NCI-H446 treated with DMSO at 0.1 percent for 48 hours (cell line): ENCODE measurements around the gene ARL8A.
A peak's percentile ranks its signal among the peaks of the same experiment; 100 is the strongest.

ENCODE experiments used
- DNase-seq: peaks from one replicate; lab custom pipeline; 2025; lab: John Stamatoyannopoulos, UW

Gene ARL8A

DNA sequence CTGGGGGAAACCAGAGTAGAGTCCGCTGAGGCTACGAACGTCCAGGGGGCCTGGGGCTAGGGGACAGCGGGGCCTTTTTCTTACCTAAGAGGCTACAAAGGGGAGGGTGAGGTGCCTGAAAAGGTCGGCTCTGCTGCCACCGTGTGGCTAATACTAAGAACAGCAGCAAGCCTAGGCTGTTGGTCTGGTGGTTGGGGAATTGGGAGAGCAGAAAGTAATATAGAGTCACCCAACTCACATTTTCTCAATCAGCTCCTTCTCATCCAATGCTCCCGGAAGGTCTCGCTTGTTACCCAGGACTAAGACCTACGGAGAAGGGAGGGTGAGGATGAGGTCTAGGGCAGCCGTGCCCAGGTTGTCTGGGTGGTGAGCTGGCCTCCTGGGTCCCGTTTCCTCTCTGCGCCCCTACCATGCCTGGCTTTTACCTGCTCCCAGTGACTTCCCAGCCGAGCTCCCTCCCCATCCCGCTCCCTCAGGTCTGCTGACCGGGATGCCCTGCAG, 9.3 kb downstream of the ARL8A start:
- peak; percentile 23 for DNase-seq

DNA sequence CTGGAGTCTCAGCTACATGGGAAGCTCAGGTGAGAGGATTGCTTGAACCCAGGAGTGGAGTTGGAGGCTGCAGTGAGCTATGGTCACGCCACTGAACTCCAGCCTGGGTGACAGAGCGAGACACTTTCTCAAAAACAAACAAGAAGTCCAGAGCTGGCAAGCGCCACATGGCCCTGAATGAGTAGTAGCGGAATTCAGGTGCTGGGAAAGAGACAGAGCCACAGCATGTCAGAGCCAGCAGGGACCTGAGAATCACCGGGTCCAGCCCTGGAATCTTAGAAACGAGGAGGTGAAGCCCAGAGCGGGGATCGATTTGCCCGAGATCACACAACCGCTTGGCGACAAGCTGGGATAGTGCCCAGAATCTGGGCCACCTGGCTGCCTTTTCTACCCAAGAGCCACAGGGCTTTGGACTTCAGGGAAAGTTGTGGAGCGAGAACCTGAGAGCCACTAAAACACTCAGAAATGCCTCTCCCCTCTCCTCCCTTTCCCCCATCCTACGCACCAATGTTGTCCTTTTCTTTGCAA, 9.8 kb downstream of the ARL8A start:
- no peak for DNase-seq

DNA sequence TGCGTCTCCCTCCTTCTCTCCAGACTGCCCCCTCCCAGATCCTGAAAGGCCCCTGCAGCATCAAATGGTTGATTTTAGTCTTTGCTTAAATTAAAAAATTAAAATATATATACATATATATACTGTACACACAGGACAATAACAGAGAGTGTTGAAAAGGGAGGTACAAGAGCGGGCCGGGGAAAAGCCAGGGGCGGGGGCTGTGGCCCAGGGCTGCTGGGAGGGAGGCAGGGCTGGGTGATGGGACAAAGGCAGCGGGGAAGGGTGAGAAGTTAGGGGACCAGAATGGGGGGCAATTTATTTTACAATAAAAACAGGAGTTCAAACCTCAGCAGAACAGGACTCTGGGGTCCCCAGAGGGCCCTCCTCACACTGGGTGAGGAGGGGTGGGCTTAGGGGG, 10.5 kb downstream of the ARL8A start:
- no peak for DNase-seq

- no peak for DNase-seq
These were observed 11.0 kb downstream of the ARL8A start for GRCh38 chr1:202133496-202133895.

- DNase-seq, result no peak
These were observed 11.5 kb downstream of the ARL8A start for GRCh38 chr1:202133001-202133400.

- no peak for DNase-seq
These were observed 12.3 kb downstream of the ARL8A start for GRCh38 chr1:202131956-202132821.

DNA sequence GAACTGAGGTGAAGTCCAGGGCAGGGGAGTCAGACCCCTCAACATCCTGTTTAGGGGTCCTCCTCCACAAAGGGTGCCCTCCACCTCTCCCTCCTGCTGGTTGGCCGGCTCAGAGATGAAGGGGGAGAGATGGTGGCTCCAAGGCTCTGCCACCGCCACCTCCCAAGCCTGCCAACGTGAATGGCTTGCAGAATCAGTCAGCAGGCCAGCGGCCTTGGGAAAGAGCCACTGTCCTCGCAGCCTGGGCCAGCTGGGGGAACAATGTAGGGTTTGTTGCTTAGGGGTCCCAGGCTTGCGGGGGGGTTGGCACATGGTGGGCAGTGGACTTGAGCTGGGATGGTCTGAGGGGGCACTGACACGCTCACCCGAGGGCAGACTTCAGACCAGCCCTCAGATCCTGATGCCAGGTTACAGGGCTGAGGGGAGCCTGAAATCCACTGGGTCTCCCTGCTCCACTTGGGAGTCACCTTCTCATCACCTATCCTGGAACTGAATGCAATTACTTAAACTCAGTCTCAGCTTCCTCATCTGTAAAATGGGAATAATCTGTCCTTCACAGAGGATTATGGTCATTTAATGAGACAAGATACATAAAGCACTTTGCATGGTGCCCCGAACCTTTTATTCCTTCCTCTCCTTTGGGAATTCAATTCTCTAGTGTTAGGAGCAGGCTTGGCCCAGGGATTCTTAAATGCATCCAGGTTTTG, 13.6 kb downstream of the ARL8A start:
- DNase-seq, result no peak

DNA sequence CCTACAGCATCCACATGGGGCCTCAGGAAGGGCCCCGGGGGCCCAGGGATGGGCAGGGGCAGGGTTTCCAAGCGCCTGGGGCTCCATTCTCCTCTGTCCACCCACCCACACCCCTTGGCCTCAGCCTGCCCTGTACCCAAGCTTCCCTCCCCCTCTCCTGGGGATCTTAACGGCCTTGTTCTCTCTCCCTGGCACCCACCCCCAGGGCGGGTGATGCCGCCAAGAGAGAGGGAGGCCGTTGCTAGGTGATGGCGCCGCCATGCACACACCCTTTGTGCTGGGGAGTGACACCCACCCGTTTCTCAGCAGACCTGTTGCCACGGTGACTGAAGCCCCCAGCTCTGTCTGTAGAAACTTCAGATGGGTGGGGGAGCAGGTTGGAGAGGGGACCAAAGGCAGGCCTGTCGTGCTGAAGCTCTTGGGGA, 14.2 kb downstream of the ARL8A start:
- no peak for DNase-seq

- no peak for DNase-seq
These were observed 14.9 kb downstream of the ARL8A start for GRCh38 chr1:202129453-202130296.

DNA sequence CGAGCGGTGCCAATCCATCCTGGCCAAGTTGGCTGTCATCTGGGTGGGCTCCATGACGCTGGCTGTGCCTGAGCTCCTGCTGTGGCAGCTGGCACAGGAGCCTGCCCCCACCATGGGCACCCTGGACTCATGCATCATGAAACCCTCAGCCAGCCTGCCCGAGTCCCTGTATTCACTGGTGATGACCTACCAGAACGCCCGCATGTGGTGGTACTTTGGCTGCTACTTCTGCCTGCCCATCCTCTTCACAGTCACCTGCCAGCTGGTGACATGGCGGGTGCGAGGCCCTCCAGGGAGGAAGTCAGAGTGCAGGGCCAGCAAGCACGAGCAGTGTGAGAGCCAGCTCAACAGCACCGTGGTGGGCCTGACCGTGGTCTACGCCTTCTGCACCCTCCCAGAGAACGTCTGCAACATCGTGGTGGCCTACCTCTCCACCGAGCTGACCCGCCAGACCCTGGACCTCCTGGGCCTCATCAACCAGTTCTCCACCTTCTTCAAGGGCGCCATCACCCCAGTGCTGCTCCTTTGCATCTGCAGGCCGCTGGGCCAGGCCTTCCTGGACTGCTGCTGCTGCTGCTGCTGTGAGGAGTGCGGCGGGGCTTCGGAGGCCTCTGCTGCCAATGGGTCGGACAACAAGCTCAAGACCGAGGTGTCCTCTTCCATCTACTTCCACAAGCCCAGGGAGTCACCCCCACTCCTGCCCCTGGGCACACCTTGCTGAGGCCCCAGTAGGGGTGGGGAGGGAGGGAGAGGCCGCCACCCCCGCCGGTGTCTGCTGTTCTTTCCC, 16.5 kb downstream of the ARL8A start:
- no peak for DNase-seq

DNA sequence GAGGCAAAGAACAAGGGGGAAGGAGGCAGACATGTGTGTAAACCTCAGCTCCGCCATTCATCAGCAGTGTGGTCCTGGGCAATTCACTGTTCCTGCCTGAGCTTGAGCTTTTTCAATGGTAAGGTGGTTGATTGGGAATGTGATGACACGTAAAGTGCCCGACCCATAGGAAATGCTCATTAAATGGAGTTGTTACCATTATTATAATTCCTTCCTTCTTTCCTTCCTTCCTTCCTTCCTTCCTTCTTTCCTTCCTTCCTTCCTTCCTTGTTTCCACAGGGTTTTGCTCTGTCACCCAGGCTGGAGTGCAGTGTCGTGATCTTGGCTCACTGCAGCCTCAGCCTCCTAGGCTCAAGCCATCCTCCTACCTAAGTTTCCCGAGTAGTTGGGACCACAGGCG, 17.5 kb downstream of the ARL8A start:
- no peak for DNase-seq

GRCh38 chr1:202126426-202126825, 18.1 kb downstream of the ARL8A start:
- DNase-seq, result no peak

GRCh38 chr1:202125611-202126010, 18.9 kb downstream of the ARL8A start:
- no peak for DNase-seq

DNA sequence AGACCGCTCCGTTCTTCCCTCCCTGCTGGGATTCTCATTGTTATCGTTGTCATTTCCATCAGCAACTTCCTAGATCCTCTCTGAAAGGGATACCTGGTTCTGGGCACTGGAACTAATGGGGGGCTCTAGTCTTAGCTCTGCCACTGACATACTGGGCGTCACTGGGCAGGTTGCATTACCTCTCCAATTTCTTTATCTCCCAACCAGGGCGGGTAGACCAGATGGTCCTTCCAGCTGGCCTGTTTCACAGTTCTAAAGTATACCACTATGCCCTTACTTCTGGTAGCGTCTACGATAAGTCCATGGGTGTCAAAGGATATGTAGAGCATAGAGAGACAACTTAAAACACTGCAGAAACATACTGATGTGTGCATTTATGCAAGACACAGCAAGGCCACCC, 20.4 kb downstream of the ARL8A start:
- no peak for DNase-seq

DNA sequence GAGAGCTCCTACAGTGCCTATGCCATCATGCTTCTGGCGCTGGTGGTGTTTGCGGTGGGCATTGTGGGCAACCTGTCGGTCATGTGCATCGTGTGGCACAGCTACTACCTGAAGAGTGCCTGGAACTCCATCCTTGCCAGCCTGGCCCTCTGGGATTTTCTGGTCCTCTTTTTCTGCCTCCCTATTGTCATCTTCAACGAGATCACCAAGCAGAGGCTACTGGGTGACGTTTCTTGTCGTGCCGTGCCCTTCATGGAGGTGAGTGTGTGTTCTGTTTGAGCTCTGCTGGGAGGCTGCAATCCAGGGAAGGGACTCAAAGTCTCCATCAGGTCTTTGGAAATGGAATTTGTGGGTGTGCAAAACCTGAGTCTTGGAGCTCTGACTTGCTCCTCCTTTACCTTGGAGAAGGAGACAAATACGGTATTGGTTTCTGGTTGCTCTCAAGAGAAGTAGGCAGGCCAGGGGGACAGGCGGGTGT, 21.2 kb downstream of the ARL8A start:
- no peak for DNase-seq

DNA sequence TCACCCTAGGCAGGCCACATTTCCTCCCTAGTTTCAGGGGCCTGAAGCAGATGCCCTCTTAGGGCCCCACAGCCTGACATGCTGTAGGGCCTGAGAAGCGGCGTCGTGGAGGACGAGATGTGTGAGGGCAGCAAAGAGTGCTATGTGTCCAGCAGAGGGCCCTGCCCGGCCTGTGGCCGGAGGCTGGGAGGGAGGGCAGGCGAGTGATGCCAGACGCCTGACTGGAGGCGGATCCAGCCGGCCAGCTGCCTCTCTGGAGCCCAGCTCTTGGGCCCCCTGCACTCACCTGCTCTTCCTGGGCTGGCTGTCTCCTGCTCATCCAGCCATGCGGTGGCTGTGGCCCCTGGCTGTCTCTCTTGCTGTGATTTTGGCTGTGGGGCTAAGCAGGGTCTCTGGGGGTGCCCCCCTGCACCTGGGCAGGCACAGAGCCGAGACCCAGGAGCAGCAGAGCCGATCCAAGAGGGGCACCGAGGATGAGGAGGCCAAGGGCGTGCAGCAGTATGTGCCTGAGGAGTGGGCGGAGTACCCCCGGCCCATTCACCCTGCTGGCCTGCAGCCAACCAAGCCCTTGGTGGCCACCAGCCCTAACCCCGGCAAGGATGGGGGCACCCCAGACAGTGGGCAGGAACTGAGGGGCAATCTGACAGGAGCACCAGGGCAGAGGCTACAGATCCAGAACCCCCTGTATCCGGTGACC, 21.8 kb downstream of the ARL8A start, which contains the start of gene GPR37L1:
Gene GPR37L1 (plus strand): TSS at position 279 of the 697 bp plus-strand sequence. CDS start 47 bp downstream, at position 326.
- no peak for DNase-seq

GRCh38 chr1:202121006-202121405, 23.5 kb downstream of the ARL8A start:
- no peak for DNase-seq

GRCh38 chr1:202117898-202118371, 26.6 kb downstream of the ARL8A start:
- DNase-seq, result no peak

- no peak for DNase-seq
These were observed 28.2 kb downstream of the ARL8A start for GRCh38 chr1:202116287-202116686.

GRCh38 chr1:202113690-202114300, 30.7 kb downstream of the ARL8A start:
- no peak for DNase-seq
